HUES64 (cell line): ENCODE data around the gene LINGO3. TPM values are rescaled to one million over a fixed set of nuclear protein-coding genes. Genes with fewer than 3 reads are reported as not detected.
A peak's percentile ranks its signal among the peaks of the same experiment; 100 is the strongest.

Source experiments
- H3K27ac ChIP-seq: 2 replicates; pipeline ENCODE4 v1.7.0; 2013; ENCODE audit warnings: low read depth, low read length, inconsistent platforms
- H3K27me3 ChIP-seq: 2 replicates; pipeline ENCODE4 v1.6.1; 2013; ENCODE audit warnings: mild to moderate bottlenecking, low read length; ENCODE audit not compliant: insufficient read depth
- H3K36me3 ChIP-seq: 2 replicates; pipeline ENCODE4 v1.6.1; 2013; ENCODE audit warnings: mild to moderate bottlenecking, low read length; ENCODE audit not compliant: insufficient read depth
- H3K4me1 ChIP-seq: 2 replicates; pipeline ENCODE4 v1.6.1; 2013; ENCODE audit warnings: mild to moderate bottlenecking, low read length, moderate library complexity; ENCODE audit not compliant: insufficient read depth
- H3K4me3 ChIP-seq: 2 replicates; pipeline ENCODE4 v1.5.1; 2013; ENCODE audit warnings: mild to moderate bottlenecking, low read length, moderate library complexity
- H3K9ac ChIP-seq: 2 replicates; pipeline ENCODE4 v1.6.1; 2013; ENCODE audit warnings: mild to moderate bottlenecking, low read depth, low read length
- H3K9me3 ChIP-seq: 2 replicates; pipeline ENCODE4 v1.6.1; 2013; ENCODE audit warnings: low read depth, low read length; ENCODE audit not compliant: insufficient read depth
- WGBS: fragments of 150-250, 120-280 bp; methylation state at CpG from one replicate; pipeline ENCODE4 v1.1.7; 2013; ENCODE audit warnings: missing lambda C conversion rate; 5-methylcytosine and 5-hydroxymethylcytosine counted together
- polyA plus RNA-seq, 2 experiments: library from polyadenylated mRNA; stranded (reverse); fragments of 50-300 nt; gene quantifications; one replicate each; pipeline ENCODE4 v1.2.3, GENCODE V29; 2013

Gene LINGO3, protein sequence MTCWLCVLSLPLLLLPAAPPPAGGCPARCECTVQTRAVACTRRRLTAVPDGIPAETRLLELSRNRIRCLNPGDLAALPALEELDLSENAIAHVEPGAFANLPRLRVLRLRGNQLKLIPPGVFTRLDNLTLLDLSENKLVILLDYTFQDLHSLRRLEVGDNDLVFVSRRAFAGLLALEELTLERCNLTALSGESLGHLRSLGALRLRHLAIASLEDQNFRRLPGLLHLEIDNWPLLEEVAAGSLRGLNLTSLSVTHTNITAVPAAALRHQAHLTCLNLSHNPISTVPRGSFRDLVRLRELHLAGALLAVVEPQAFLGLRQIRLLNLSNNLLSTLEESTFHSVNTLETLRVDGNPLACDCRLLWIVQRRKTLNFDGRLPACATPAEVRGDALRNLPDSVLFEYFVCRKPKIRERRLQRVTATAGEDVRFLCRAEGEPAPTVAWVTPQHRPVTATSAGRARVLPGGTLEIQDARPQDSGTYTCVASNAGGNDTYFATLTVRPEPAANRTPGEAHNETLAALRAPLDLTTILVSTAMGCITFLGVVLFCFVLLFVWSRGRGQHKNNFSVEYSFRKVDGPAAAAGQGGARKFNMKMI
- 0.10 TPM for polyA plus RNA-seq (2013, experiment 1 of 2)
- 0.38 TPM for polyA plus RNA-seq (2013, experiment 2 of 2)

DNA sequence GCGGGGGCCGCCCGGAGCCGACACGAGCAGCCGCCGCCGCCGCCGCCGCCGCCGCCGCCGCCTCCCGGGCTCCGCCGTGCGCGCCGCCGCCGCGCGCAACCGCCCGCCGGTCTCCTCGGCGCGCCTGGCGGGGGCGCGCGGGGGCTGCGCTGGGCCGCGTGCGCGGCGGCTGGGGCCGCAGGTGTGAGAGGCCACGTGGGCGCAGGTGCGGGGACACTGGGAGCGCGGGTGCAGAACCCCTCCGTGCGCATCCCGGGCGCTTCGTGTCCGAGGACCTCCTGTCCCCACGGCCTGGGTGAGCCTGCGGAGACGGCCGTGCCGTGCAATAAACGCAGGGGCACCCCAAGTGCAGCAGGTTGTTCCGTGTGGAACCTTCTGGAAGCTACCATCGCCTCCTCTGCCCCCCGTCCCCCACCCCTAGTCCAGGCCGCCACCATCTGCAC is at the start of gene LINGO3:
Gene LINGO3 (minus strand): TSS at position 41 of the 443 bp plus-strand sequence. CDS start 16,378 bp downstream, outside the sequence.
- Histone ChIP-seq H3K4me3 (peak within 1 kb of the TSS; percentile 45), H3K4me1 (no peaks in the 10 kb centered on the region), H3K27ac (no peak within 1 kb of the TSS), H3K9ac (peak within 1 kb of the TSS; percentile 34; the same call in 1 of the 2 replicates), H3K9me3 (no peaks in the 10 kb centered on the region), H3K27me3 (peaks cover 30% of the 10 kb centered on the region), H3K36me3 (no peaks in the 10 kb centered on the region)
- WGBS, result 13% methylated on average over 63 of the region's 63 CpGs

GRCh38 chr19:2356036-2356646 is 48.2 kb upstream of the LINGO3 start:
- Histone ChIP-seq H3K9ac (no peak overlapping the region), H3K27ac (no peak overlapping the region), H3K36me3 (0 out of 2 replicates have a peak, but pooled peaks cover 5% of the 10 kb centered on the region), H3K27me3 (peaks cover 20% of the 10 kb centered on the region), H3K4me1 (no peaks in the 10 kb centered on the region), H3K4me3 (no peak overlapping the region), H3K9me3 (no peaks in the 10 kb centered on the region)
- WGBS, result 87% methylated on average over 21 of the region's 21 CpGs

- no peak overlapping the region for H3K27ac ChIP-seq
- 92% methylated on average over 23 of the region's 24 CpGs for WGBS
- H3K27me3 ChIP-seq, result peaks cover 15% of the 10 kb centered on the region
- H3K36me3 ChIP-seq, result peaks cover 11% of the 10 kb centered on the region; the same call in 1 of the 2 replicates
- no peaks in the 10 kb centered on the region for H3K4me1 ChIP-seq
- no peak overlapping the region for H3K4me3 ChIP-seq
- H3K9ac ChIP-seq, result no peak overlapping the region
- H3K9me3 ChIP-seq, result no peaks in the 10 kb centered on the region
Observed at GRCh38 chr19:2355168-2356035, 47.4 kb upstream of the LINGO3 start.

- WGBS, result 90% methylated on average over 17 of the region's 17 CpGs
- H3K27ac ChIP-seq, result no peak overlapping the region
- no peaks in the 10 kb centered on the region for H3K4me1 ChIP-seq
- H3K9ac ChIP-seq, result no peak overlapping the region
- no peaks in the 10 kb centered on the region for H3K9me3 ChIP-seq
- H3K27me3 ChIP-seq, result peaks cover 9% of the 10 kb centered on the region
- peaks cover 13% of the 10 kb centered on the region; the same call in 1 of the 2 replicates for H3K36me3 ChIP-seq
- H3K4me3 ChIP-seq, result no peak overlapping the region
Observed at GRCh38 chr19:2354670-2355069, 46.7 kb upstream of the LINGO3 start.

- Histone ChIP-seq H3K4me3 (no peak overlapping the region), H3K27ac (no peak overlapping the region), H3K4me1 (no peaks in the 10 kb centered on the region), H3K9ac (no peak overlapping the region), H3K36me3 (peaks cover 13% of the 10 kb centered on the region; the same call in 1 of the 2 replicates), H3K9me3 (no peaks in the 10 kb centered on the region), H3K27me3 (peaks cover 2% of the 10 kb centered on the region; the same call in 1 of the 2 replicates)
- 93% methylated on average over 34 of the region's 34 CpGs for WGBS
Observed at GRCh38 chr19:2353887-2354592, 46.1 kb upstream of the LINGO3 start.

DNA sequence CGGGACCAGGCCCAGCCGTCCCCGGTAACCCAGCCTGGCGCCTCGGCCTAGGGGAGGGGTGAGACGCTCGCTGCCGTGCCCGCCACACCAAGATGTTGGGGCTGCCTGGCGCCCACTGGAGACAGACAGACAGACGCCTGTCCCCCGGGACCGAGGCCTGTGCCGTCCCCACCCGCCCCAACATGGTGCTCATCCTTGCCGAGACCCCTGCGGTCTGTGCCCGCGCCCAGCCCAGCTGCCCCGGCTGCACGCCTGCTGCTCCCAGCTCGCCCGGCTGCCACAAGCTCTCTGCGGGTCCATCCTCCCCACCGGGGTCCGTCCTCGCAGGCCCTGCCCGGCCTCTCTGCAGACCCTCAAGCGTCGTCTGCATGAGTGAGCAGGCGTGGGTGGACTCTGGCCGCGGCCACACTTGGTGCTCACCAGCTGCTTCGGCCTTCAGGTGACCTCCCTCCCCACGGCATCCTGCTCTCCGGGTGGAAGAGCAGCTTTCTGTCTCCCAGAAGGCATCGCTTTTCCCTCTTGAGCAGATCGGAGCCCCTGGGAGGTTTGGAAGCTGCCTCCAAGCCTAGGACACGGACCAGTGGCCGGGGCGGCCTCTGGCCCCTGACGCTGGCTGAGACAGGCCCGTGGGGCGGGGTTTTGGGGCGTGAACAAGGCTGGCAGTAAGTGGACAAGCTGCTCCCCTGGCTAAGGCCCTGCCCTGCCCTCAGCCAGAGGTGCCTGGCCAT is 45.4 kb upstream of the LINGO3 start:
- Histone ChIP-seq H3K9me3 (no peaks in the 10 kb centered on the region), H3K9ac (no peak overlapping the region), H3K4me1 (no peaks in the 10 kb centered on the region), H3K4me3 (no peak overlapping the region), H3K36me3 (peaks cover 13% of the 10 kb centered on the region; the same call in 1 of the 2 replicates), H3K27me3 (no peaks in the 10 kb centered on the region), H3K27ac (no peak overlapping the region)
- 92% methylated on average over 45 of the region's 45 CpGs for WGBS

DNA sequence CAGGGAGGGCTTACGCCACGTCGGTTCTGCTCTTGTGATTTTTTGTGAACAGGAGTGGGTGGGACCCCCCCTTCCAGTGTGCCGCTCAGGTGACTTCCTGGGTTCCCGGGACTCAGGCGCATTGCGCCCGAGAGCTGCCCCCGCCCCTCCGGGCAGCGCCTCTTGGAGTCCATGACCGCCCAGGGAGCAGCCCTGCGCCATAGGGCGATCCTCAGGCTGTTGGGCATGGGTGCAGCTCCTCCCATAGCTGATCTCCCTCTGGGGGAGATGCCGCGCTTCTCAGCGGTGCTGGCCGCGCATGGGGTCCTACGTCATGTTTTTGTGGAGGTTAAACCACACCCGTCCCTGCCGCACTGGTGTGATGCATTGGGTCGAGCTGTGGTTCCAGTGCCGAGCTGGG is 44.2 kb upstream of the LINGO3 start:
- WGBS, result 96% methylated on average over 24 of the region's 24 CpGs
- Histone ChIP-seq H3K4me1 (no peaks in the 10 kb centered on the region), H3K9me3 (no peaks in the 10 kb centered on the region), H3K4me3 (no peak overlapping the region), H3K36me3 (peaks cover 13% of the 10 kb centered on the region; the same call in 1 of the 2 replicates), H3K27ac (no peak overlapping the region), H3K9ac (no peak overlapping the region), H3K27me3 (no peaks in the 10 kb centered on the region)

GRCh38 chr19:2351591-2351990 is 43.6 kb upstream of the LINGO3 start:
- no peaks in the 10 kb centered on the region for H3K27me3 ChIP-seq
- WGBS, result 95% methylated on average over 28 of the region's 28 CpGs
- no peak overlapping the region for H3K4me3 ChIP-seq
- H3K9me3 ChIP-seq, result no peaks in the 10 kb centered on the region
- no peaks in the 10 kb centered on the region for H3K4me1 ChIP-seq
- no peak overlapping the region for H3K27ac ChIP-seq
- peaks cover 15% of the 10 kb centered on the region; the same call in 1 of the 2 replicates for H3K36me3 ChIP-seq
- no peak overlapping the region for H3K9ac ChIP-seq

DNA sequence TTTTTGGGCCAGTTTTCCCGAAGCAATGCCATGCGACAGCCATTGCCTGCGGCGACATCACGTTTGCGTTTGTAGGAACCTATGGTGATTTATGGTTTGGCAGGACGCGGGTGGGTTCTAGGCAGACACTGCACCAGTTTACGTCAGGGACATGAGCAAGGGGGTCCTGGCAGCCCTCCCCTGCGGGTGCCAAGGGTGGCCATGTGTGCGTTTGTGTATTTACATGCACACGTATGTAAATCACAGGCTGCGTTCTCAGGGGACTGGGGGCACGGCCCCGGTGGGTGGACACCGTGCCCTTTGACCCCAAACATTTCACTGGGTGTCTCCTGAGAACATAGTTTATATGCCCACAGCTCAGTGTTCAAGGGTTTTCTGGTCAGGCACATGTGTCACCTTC is 42.7 kb upstream of the LINGO3 start:
- no peak overlapping the region for H3K4me3 ChIP-seq
- H3K27me3 ChIP-seq, result no peaks in the 10 kb centered on the region
- no peak overlapping the region for H3K27ac ChIP-seq
- no peaks in the 10 kb centered on the region for H3K4me1 ChIP-seq
- no peaks in the 10 kb centered on the region for H3K9me3 ChIP-seq
- H3K9ac ChIP-seq, result no peak overlapping the region
- peaks cover 17% of the 10 kb centered on the region; the same call in 1 of the 2 replicates for H3K36me3 ChIP-seq
- 97% methylated on average over 16 of the region's 16 CpGs for WGBS
